Measurements from ENCODE around the gene VCAM1.

The VCAM1 gene

DNA sequence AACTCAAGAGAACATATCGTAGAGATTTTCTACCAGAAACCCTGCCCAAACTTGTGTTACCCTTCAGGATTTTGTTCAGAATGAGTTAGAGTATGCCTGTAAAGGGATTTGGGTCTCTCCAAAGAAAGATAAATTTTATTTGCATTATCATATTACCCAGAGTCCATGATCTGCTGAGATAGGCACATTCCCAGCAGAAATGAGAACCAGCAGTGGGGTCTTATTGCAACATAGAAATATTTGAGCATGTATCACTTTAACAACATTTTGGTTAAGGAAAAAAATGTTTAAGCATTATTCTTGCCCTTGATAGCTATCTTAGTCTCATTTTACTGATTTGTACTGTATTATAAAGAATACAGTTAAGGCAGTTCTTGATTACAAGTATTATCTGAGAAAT is 10.6 kb downstream of the VCAM1 start:
- no peak overlapping the region for H3K27ac ChIP-seq
- no peak for DNase-seq

GRCh38 chr1:100731309-100731708 is 11.8 kb downstream of the VCAM1 start:
- H3K27me3 ChIP-seq (ENCODE audit: insufficient read depth, low read depth, severe bottlenecking), result no peaks in the 10 kb centered on the region
- no peak overlapping the region for H3K27ac ChIP-seq
- H3K4me3 ChIP-seq (ENCODE audit: low read depth, low read length), result no peak overlapping the region
- DNase-seq, result no peak
- H3K9me3 ChIP-seq (ENCODE audit: severe bottlenecking), result no peaks in the 10 kb centered on the region
- no peaks in the 10 kb centered on the region for H3K36me3 ChIP-seq
- TF ChIP-seq, protein P1, sequence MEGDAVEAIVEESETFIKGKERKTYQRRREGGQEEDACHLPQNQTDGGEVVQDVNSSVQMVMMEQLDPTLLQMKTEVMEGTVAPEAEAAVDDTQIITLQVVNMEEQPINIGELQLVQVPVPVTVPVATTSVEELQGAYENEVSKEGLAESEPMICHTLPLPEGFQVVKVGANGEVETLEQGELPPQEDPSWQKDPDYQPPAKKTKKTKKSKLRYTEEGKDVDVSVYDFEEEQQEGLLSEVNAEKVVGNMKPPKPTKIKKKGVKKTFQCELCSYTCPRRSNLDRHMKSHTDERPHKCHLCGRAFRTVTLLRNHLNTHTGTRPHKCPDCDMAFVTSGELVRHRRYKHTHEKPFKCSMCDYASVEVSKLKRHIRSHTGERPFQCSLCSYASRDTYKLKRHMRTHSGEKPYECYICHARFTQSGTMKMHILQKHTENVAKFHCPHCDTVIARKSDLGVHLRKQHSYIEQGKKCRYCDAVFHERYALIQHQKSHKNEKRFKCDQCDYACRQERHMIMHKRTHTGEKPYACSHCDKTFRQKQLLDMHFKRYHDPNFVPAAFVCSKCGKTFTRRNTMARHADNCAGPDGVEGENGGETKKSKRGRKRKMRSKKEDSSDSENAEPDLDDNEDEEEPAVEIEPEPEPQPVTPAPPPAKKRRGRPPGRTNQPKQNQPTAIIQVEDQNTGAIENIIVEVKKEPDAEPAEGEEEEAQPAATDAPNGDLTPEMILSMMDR (IDR thresholded peaks at IDR 0.05; ENCODE audit: low read depth, low read length), result no peak

More for the DNA sequence above, 10.6 kb downstream of the VCAM1 start:
- no peaks in the 10 kb centered on the region for H3K27me3 ChIP-seq (ENCODE audit: insufficient read depth, low read depth, severe bottlenecking)
- no peaks in the 10 kb centered on the region for H3K9me3 ChIP-seq (ENCODE audit: severe bottlenecking)
- H3K36me3 ChIP-seq, result no peaks in the 10 kb centered on the region
- TF ChIP-seq, protein P1 (IDR thresholded peaks at IDR 0.05; ENCODE audit: low read depth, low read length), result no peak
- H3K4me3 ChIP-seq (ENCODE audit: low read depth, low read length), result no peak overlapping the region

GRCh38 chr1:100731758-100732157 is 12.2 kb downstream of the VCAM1 start:
- H3K27me3 ChIP-seq (ENCODE audit: insufficient read depth, low read depth, severe bottlenecking), result no peaks in the 10 kb centered on the region
- DNase-seq, result no peak
- no peak overlapping the region for H3K4me3 ChIP-seq (ENCODE audit: low read depth, low read length)
- H3K27ac ChIP-seq, result no peak overlapping the region
- H3K9me3 ChIP-seq (ENCODE audit: severe bottlenecking), result no peaks in the 10 kb centered on the region
- TF ChIP-seq, protein P1 (IDR thresholded peaks at IDR 0.05; ENCODE audit: low read depth, low read length), result no peak
- H3K36me3 ChIP-seq, result no peaks in the 10 kb centered on the region

- TF ChIP-seq, protein P1 (IDR thresholded peaks at IDR 0.05; ENCODE audit: low read depth, low read length), result no peak
- DNase-seq, result no peak
- H3K36me3 ChIP-seq, result no peaks in the 10 kb centered on the region
- H3K27ac ChIP-seq, result no peak overlapping the region
- no peak overlapping the region for H3K4me3 ChIP-seq (ENCODE audit: low read depth, low read length)
- no peaks in the 10 kb centered on the region for H3K9me3 ChIP-seq (ENCODE audit: severe bottlenecking)
- H3K27me3 ChIP-seq (ENCODE audit: insufficient read depth, low read depth, severe bottlenecking), result no peaks in the 10 kb centered on the region
These were observed 15.1 kb downstream of the VCAM1 start for GRCh38 chr1:100734676-100735075.

GRCh38 chr1:100735244-100735643 is 15.7 kb downstream of the VCAM1 start:
- H3K4me3 ChIP-seq (ENCODE audit: low read depth, low read length), result no peak overlapping the region
- no peak overlapping the region for H3K27ac ChIP-seq
- no peaks in the 10 kb centered on the region for H3K27me3 ChIP-seq (ENCODE audit: insufficient read depth, low read depth, severe bottlenecking)
- DNase-seq, result no peak
- no peaks in the 10 kb centered on the region for H3K36me3 ChIP-seq
- no peaks in the 10 kb centered on the region for H3K9me3 ChIP-seq (ENCODE audit: severe bottlenecking)
- TF ChIP-seq, protein P1 (IDR thresholded peaks at IDR 0.05; ENCODE audit: low read depth, low read length), result no peak

DNA sequence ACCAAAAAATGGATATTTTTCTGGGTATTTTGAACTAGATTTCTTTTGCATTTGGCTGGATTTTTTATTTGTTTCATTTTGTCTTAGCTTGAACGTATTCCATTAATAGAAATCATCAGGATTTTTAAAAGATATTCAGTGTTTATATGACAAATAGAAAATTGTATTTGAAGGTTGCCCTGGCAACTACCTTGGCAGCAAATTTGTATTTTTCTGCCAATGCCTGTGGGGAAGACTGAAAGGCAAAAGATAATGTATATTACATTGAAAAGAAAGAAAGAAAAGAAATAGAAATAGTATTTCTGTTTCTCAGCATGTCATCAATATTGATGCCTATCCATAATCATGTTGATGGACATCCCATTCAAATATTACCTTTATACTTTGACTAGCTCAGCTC is 16.8 kb downstream of the VCAM1 start:
- Histone ChIP-seq H3K4me3 (ENCODE audit: low read depth, low read length) (no peak overlapping the region), H3K27me3 (ENCODE audit: insufficient read depth, low read depth, severe bottlenecking) (no peaks in the 10 kb centered on the region), H3K9me3 (ENCODE audit: severe bottlenecking) (no peaks in the 10 kb centered on the region), H3K36me3 (no peaks in the 10 kb centered on the region), H3K27ac (no peak overlapping the region)
- TF ChIP-seq, protein P1 (IDR thresholded peaks at IDR 0.05; ENCODE audit: low read depth, low read length), result no peak
- no peak for DNase-seq
